Measurements from ENCODE around the gene FCN1.

Gene FCN1

GRCh38 chr9:134855900-134856377 is 61.8 kb downstream of the FCN1 start:
- Histone ChIP-seq H3K36me3 (no peaks in the 10 kb centered on the region), H3K4me1 (peaks cover 0 to 8% (median 0%) of the 10 kb centered on the region in 4 donors), H3K27me3 (no peaks in the 10 kb centered on the region), H3K27ac (no peak overlapping the region), H3K9me3 (no peaks in the 10 kb centered on the region), H3K4me3 (no peak overlapping the region)
- TF ChIP-seq CTCF (IDR thresholded peaks at IDR 0.05): no peak
- peak; percentile 5 to 33 for DNase-seq
- intact Hi-C loops (cut with DNase I; ENCODE audit: low total_unique reads): no loop called here

Measured in tibial artery (tissue), 4 donors.